Cardiac atrium fibroblast (primary cell): Measurements from ENCODE around the gene ERO1B. TPM values are rescaled to one million over a fixed set of nuclear protein-coding genes. Genes with fewer than 3 reads are reported as not detected.

Source experiments
- total RNA-seq: library from RNA; depleted of rRNA; stranded (reverse); fragments of >200 nt; gene quantifications from 2 replicates; pipeline ENCODE4 v1.2.3, GENCODE V29; 2015

Gene ERO1B
- 1.3 and 4.2 TPM in 2 replicates for total RNA-seq

DNA sequence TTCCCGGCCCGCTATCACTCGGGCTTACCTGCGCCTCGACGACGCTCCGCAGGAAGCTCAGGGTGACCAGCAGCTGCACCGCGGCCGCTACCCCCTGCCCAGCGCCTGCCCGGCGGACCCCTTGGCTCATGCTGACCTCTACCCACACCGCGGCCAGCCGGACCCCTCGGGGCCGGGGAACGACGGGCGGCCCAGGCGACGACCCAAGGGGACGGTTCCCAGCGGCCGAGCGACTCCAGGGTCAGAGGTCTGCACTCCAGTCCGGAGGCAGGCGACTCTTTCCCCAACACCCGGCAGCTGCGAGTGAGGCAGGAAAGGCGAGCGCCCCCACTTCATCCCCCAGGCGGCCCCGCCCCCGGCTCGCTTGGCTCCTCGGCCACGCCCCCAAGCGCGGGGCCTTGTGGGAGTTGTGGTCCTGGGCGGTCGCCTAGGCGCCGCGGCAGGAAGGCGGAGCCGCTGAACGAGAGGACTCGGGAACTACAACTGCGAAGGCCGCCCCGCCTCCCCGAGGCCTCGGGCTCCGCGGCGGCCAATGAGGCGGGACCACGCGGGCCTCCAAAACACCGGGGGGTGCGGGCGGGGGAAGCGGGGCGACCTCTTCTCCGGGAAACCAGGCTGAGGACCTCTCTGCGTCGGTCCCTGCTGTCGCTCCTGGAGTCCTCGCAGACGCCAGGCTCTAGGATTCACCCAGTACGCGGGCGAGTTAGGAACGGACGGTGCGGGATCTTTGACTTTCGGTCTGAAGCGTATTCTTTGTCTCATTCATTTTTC lies at the start of gene ERO1B:
TSS of gene ERO1B (minus strand) at position 305 of the 771 bp plus-strand sequence. CDS start at position 130, 175 bp downstream.

Other genes starting within 250 kb of the ERO1B start
- gene NID1, start 216.9 kb downstream of the ERO1B start, total RNA-seq = 167 and 328 TPM in 2 replicates
- gene GPR137B, start 139.4 kb downstream of the ERO1B start, total RNA-seq = 9.2 and 17.8 TPM in 2 replicates
- gene EDARADD, start 112.3 kb upstream of the ERO1B start, total RNA-seq = not detected in 2 replicates
- gene LGALS8, start 242.0 kb upstream of the ERO1B start, total RNA-seq = 94.6 and 113 TPM in 2 replicates